Fibroblast of the conjunctiva (primary cell): ENCODE results near the gene KIF21B.

Source experiments
- DNase-seq: peaks from one replicate; pipeline ENCODE4 v3.0.0-alpha.2; 2010; ENCODE audit warnings: low read depth

Gene KIF21B

GRCh38 chr1:201048521-201048920 is 25.0 kb upstream of the KIF21B start:
- DNase-seq: no peak

- DNase-seq: no peak
Observed at GRCh38 chr1:201044119-201044518, 20.6 kb upstream of the KIF21B start.

DNA sequence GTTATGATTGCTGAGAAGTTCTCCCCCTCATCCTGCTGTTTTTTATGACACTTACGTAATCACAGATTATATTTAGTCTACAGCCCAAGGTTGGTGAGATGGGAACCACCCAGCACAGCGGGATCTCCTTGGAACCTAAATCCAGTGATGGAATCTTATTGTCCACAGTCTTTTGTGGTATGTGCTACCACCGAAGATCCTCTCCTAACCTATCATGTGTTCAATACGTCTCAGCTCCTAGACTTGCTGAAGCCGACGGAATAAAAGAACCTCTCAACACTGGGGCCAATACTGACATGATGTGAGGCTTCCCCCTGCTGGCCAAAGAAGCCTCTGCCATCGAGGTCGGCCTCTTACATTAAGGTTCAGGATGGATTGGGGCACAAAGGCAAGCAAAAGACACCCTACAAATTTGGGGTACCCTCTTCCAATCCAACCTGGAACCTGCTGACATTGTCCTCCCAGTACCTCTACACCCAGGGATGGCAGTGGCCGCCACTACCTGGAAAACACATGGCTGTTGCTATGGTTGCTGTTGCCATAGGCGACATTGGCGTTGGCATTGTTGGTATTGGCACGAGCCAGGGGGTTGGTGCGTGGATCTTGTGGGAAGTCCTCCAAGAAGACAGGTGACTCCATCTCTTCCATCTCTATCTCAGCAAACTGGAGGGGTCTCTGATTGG is 19.4 kb upstream of the KIF21B start:
- peak; percentile 43 for DNase-seq

DNA sequence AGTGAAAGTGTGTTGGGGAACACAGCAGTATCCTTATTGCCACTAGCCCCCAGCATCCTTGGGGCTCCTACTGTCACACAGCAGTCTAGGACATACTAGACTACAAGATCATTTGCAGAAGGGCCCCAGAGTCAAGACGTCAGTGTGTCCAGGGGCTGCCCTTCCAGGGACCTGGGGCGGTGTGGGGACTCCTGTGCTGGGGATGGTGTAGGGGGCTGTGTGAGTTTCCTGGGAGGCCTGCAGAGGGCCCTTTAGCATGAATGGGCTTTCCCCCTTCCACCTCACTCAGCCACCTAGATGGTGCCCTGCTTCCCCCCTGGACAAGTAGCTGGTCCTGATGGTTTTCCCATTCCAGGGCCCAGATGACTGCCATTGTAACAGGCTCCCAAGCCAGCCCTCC is 17.5 kb upstream of the KIF21B start:
- no peak for DNase-seq

DNA sequence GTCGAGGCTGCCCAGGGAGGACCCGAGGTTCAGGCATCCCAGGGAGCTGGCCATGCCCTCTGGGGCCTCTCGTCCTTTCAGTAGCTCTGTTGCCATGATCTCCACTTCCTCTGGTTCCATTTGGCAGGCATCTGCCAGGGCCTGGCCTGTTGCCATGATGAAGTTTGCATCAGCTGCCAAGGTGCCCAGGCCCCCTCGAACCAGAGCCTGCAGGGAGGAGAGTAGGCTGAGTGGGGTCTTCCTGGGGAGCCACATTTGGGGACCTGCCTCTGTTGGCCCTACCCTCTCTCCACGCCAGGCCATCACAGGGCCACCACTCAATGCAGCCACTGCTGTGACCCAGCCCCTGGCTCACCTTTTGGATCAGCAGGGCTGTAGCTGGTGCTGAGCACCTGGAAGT is 16.4 kb upstream of the KIF21B start:
- DNase-seq: no peak

GRCh38 chr1:201039418-201039817 is 15.9 kb upstream of the KIF21B start:
- no peak for DNase-seq

- no peak for DNase-seq
Observed at GRCh38 chr1:201038186-201038876, 14.8 kb upstream of the KIF21B start.

DNA sequence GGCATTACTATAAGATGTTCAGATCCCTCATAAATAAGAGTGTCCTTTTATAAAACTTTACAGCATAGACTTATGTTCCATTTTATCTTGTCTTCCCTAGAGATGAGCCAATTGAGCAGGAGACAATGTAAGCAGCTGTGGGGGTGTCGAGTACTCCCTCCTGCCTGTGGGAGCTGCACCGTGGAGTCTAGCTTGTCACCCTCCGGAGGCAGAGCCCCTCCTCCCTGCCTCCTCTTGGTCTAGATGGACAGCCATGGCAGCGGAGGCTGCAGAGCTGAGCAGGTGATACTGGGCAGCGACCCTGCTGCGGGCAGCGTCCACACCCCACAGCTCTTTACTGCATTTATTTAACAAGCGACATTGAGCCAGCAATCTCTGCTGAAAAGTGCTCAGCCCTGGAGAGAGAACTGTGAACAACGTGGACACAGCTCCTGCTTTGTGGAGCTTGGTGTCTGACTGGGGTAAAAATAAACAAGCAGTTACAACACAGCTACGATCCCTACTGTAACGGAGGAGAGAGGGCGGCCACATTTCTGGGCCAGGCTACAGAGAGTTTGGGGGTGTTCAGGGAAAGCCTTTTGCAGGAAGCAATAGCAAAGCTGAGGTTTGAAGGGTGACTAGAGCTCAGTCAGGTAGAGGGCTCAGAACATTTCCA is 12.8 kb upstream of the KIF21B start:
- DNase-seq: no peak

DNA sequence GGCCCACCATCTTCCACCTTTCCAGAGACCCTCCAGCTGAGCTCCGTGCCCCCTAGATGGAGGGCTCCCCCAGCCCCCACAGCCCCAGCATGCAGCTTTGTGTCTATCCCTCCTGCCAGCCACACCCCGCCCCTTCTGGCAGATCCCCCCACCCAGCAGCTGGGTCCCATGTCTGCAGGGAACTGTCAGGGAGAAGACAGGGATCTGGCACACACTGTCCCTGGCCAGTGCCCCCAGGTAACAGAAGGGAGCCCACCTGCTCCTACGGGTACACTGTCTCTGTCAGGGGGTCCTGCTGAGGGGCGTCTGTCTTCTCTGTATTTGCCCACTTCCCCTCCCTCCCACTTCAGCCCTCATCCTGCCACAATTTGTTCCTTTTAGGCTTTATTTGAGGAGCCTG is 11.2 kb upstream of the KIF21B start:
- DNase-seq: no peak

- DNase-seq: no peak
Observed at GRCh38 chr1:201032408-201032807, 8.9 kb upstream of the KIF21B start.

DNA sequence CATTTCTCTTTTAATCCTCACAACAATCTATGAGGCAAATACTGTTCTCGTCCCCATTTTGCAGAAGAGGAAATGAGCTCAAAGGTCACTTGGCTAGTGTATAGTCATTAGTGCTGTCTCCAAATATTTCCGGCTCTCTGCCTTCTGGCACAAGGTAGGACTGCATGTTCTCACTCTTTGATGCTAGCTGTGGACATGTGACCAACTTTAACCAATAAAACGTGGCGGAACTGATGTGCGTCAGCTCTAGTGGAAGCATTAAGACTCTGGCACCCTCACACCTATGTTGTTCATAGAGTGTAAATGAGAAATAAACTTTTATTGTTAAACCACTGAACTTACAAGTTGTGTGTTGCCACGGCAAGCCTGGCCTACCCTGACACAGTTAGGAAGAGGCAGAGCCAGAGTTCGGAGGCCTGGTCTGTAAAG is 5.0 kb upstream of the KIF21B start:
- no peak for DNase-seq

DNA sequence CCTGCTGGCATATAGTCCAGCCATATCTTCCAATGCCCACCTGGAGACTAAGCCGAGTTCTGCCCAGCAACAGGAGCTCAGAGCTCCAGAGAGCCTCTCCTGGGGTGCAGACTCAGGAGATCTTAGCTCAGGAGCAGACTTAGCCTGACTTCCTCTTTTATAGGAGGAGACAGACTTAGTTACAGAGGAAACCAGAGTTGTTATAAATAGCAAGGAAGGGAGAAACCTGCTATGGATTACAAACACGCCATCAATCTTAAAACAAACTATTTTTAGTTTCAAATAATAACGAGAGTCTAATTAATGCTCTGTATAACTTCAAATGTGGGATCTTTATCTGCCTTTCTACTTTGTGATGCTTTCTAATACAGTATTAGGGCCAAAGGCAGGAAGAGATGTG is 3.3 kb upstream of the KIF21B start:
- no peak for DNase-seq

DNA sequence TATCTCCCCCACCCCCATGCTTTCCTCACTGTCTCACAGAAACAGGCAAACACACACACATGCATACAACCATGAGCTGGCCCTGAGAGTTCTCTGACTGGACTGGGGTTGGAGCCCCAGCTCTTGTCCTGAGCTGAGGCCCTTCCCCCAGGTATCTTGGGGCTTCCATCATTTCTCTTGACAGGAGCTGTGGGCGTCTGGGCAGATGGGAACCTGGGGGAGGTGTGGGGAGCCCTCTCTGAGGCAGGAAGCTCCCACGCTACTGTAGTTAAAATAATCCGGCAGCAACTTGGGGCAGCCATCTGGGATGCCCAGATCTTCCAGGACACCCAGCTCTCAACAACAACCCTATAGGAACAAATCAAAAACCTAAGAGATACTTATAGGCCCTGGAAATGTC is 2.7 kb upstream of the KIF21B start:
- no peak for DNase-seq

DNA sequence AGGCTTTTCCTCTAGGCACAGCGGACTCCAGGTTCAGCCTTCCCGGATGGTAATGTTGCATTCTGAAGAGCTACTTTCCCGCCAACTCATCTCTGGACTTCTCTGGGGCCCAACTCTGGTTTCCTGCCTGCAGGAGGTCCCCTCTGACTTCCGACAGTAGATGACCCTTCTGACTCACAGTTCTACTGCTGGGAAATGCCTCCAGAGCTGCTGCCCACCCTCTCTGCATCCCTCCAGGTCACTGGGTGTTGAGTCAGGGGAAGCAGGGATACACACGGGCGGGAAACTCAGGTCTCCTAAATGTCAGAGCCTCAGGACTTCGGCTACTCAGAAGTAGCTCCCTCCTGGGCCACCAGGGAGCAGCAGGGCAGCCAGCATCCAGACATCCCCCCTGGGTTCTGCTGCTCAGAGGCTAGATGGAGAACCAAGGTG is 2.1 kb upstream of the KIF21B start:
- DNase-seq: no peak

DNA sequence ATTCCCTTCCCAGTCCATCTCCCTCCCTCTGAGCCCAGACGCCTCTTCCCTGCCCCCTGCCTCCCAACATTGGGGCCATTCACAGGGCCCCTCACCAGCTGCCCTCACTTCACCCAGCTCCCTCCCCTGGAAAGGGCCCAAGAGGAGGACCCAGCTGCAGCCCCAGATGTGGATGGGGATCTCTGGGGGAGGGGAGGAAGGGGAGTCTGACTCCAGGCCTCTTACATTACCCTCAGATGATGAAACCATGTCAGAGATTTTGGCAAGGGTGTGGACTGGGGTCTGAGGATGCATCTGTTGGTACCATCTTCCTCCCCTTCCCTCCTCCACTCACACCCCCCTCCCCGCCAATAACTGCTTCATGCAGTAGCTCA is 1.1 kb upstream of the KIF21B start:
- DNase-seq: no peak

- no peak for DNase-seq
Observed at GRCh38 chr1:201023920-201024624, 558 bp upstream of the KIF21B start.

DNA sequence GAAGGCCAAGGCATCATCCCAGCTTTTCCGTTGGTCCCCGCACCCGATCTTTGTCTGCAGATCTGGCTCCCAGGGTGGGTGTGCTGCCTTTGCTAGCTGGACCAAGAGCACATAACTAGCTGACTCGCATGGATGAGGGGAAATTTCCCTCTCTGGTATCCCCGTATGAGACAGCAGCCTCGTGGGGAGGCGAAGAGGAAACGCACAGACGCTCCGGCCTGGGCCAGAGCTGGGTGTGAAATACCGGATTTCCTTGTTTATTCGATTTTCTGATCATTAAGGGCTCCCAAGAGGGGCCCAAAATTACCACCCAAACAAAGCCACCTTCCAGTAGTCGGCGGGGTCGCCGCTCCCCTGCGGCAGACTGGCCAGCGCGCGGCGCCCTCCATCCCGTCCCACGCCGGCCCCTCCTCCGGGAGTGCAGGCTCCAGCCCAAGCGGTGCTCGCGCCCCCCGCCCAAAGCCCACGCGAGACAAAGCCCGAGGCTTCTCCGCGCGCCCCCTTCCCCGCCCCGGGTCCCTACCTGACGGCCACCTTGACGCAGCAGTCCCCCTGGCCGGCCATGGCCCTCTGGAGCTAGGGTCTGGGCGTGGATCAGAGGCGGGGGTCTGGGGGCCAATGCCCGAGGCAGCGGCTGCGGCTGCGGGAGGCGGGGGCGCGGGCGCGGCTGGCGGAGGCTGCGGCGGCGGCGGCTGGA is 546 bp downstream of the KIF21B start:
- no peak for DNase-seq

DNA sequence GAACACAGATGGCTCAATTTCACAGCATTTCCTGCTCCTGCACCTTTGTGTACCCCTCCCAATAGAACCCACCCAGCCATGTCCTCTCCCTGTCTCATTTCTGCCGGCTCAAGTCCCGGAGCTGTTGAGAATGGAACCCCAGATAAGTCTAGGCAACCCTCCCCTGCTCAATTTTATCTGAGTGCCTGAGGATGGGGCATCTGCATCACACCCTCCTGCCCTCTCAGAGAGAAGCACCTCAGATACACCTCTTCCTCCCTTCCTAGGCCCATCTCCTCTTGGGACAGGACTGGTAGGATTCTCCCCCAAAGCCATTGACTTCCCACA is 1.1 kb downstream of the KIF21B start:
- DNase-seq: no peak

DNA sequence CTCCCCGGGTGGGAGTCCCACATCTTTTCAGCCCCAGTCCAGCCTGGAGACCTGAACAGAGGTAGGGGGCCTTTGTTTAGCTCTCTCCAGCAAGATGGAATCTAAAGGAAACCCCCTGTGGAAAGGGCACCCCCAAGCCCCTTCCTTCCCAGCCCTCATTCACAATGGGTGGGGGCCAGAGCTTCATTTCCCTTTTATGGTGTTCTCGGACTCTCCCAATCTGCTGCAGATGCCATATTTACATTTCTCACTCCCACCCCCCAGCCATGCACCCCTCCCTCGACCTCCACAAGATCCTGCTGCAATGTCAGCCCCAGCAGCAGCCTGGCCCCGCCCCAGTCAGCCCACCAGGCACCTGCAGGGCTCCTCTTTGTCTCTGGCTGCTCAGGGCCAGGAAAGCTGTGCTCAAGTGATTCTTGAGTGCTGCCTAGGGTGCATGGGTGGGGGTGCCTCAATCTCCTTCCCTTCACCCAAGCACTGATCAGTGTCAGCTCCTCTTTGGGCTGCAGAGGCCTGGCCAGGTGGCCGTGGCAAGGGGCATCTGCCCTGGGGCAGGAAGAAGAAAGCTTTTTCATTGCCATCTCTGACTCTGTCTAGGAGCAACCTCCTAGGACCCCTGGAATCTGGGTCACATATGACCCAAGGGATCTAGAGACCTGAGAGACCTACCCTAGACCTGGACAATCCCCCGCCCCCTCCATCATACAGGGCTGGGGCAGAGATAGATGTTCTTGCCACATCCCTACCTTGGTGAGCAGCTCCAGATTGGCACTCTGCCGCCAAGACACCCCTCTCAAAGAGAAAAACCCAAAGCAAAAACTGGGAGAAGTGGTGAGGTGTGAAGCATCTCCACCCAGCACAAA is 1.7 kb downstream of the KIF21B start:
- DNase-seq: no peak

DNA sequence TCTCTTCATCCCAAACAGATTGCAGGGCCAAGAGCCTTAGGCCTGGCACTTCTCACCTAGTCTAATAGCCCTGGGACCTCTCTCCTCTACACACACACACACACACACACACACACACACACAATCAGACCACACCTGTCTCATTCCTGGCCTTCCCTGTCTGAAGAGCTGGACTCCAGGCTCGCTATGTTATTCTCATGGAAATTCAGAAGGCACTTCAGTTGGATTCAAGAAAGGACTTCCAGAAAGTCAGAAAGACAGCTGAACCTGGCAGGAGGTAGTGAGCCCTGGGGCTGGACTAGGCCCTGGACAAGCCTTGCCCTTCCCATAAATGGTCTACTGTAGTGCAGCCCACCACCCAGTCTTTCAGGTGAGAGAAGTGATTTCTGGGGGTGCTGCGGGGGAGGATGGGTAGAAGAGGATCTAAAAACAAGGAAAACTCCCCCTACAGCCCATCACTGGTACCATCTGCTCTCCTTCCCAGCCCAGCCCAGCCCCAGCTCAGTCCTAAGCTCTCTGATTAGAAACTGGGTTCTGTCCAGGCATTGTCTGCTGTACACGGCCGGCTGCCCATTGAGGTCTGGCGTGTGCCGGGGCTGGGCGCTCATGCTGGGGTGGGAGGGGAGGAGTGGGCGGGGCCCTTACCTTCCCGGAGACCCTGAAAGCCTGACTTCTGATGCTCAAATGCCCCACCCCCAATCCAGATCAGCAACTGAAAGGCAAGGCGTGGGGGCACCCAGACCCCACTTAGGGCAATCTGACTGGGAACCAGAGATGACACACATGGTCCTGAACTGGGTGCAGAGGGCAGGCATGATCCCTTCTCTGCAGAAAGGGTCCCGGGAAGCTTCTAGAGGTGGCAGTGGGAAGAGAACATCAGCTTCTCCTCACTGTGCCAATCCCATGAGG is 2.5 kb downstream of the KIF21B start:
- no peak for DNase-seq
